Calu3 (cell line): ENCODE data around the gene ZFTA. TPM values are rescaled to one million over a fixed set of nuclear protein-coding genes. Genes with fewer than 3 reads are reported as not detected.
"Not testable (repeated sequence)": the region's sequence is repeated elsewhere in the genome, so short reads cannot be mapped to it uniquely, and the experiment has no call there.

Experiments
- BruUV-seq: library from RNA; stranded (reverse); fragments of 400-500 nt; replicated peaks from 2 replicates; lab custom pipeline; 2021; lab: Mats Ljungman, UMichigan
- CTCF ChIA-PET: fragments of 300-600 bp; sonication (Branson Sonifier 250); formaldehyde crosslinking; loops from one replicate; lab custom pipeline; 2022; ENCODE audit warnings: antibody characterized with exemption; lab: Charles Lee
- DNase-seq: peaks from one replicate; pipeline ENCODE4 v3.0.0; 2022
- H3K27ac Mint-ChIP-seq: one replicate; pipeline ENCODE4 v1.8.0; 2022; ENCODE audit warnings: mixed read lengths; ENCODE audit not compliant: unreplicated experiment
- H3K27me3 Mint-ChIP-seq: one replicate; pipeline ENCODE4 v1.8.0; 2022; ENCODE audit warnings: mixed read lengths; ENCODE audit not compliant: unreplicated experiment
- H3K36me3 Mint-ChIP-seq: one replicate; pipeline ENCODE4 v1.8.0; 2022; ENCODE audit warnings: mild to moderate bottlenecking, moderate library complexity, mixed read lengths; ENCODE audit not compliant: insufficient read depth, unreplicated experiment
- H3K4me1 Mint-ChIP-seq: one replicate; pipeline ENCODE4 v1.8.0; 2022; ENCODE audit warnings: mild to moderate bottlenecking, low read depth, mixed read lengths; ENCODE audit not compliant: unreplicated experiment
- H3K4me3 Mint-ChIP-seq: one replicate; pipeline ENCODE4 v1.8.0; 2022; ENCODE audit warnings: mild to moderate bottlenecking, low read depth, moderate library complexity, mixed read lengths; ENCODE audit not compliant: unreplicated experiment
- H3K9me3 Mint-ChIP-seq: one replicate; pipeline ENCODE4 v1.8.0; 2022; ENCODE audit warnings: low read depth, mixed read lengths; ENCODE audit not compliant: unreplicated experiment
- CTCF ChIP-seq: fragments of 200-600 bp; IDR thresholded peaks from one replicate; pipeline ENCODE4 v1.8.0; 2022; ENCODE audit warnings: antibody characterized with exemption; ENCODE audit not compliant: unreplicated experiment
- intact Hi-C: fragments of 100-400 bp; cut with micrococcal nuclease; formaldehyde crosslinking; loops from one replicate; pipeline ENCODE4 v1.10.0; 2022; ENCODE audit not compliant: unreplicated experiment
- total RNA-seq: library from RNA; stranded (reverse); gene quantifications from 2 replicates; pipeline ENCODE4 v1.2.3, GENCODE V29; 2022

The ZFTA gene
- total RNA-seq, 1 experiment from 2014 or later, result 12.1 TPM

- H3K9me3 Mint-ChIP-seq, result no peaks in the 10 kb centered on the region
Observed at GRCh38 chr11:63814383-63814736, 45.8 kb upstream of the ZFTA start.

GRCh38 chr11:63813563-63814382 is 45.2 kb upstream of the ZFTA start:
- BruUV-seq, result no TSS peak
- DNase-seq, result peak; percentile 44
- Mint-ChIP-seq H3K4me1 (peaks cover 26% of the 10 kb centered on the region), H3K9me3 (no peaks in the 10 kb centered on the region), H3K36me3 (peaks cover 35% of the 10 kb centered on the region), H3K27me3 (no peaks in the 10 kb centered on the region), H3K27ac (no peak overlapping the region), H3K4me3 (peak overlapping the region; percentile 76)
- no peak for TF ChIP-seq CTCF
- CTCF ChIA-PET, result interaction anchor here (1.5 kb wide), 1 partner anchor 46 kb away, joined by 5 read pairs; the partner anchor contains the start of gene ZFTA
- intact Hi-C loops, result no loop called here

More at GRCh38 chr11:63814383-63814736, 45.8 kb upstream of the ZFTA start:
- no peak for DNase-seq
- no peak for TF ChIP-seq CTCF
- intact Hi-C loops, result no loop called here
- Mint-ChIP-seq H3K36me3 (peaks cover 41% of the 10 kb centered on the region), H3K27ac (no peak overlapping the region), H3K27me3 (no peaks in the 10 kb centered on the region), H3K4me1 (peaks cover 26% of the 10 kb centered on the region), H3K4me3 (peak overlapping the region; percentile 76)
- BruUV-seq, result TSS peak; percentile 67
- CTCF ChIA-PET, result interaction anchor here (1.5 kb wide), 1 partner anchor 46 kb away, joined by 5 read pairs; the partner anchor contains the start of gene ZFTA

- CTCF ChIA-PET, result interaction anchor here (1.5 kb wide), 1 partner anchor 45 kb away, joined by 5 read pairs; the partner anchor contains the start of gene ZFTA
- intact Hi-C loops, result no loop called here
- BruUV-seq, result no TSS peak
- Mint-ChIP-seq H3K27me3 (no peaks in the 10 kb centered on the region), H3K4me3 (peak within 1 kb of the TSS; percentile 76), H3K4me1 (peaks cover 26% of the 10 kb centered on the region), H3K9me3 (no peaks in the 10 kb centered on the region), H3K36me3 (peaks cover 28% of the 10 kb centered on the region), H3K27ac (peak within 1 kb of the TSS; percentile 68)
- no peak for TF ChIP-seq CTCF
- peak; percentile 85 for DNase-seq
Observed at GRCh38 chr11:63813035-63813562, 44.5 kb upstream of the ZFTA start, which contains the start of gene SPINDOC. SPINDOC (plus strand) TSS chr11:63813456; CDS start chr11:63813687, 231 bp downstream.

GRCh38 chr11:63811522-63811921 is 42.9 kb upstream of the ZFTA start:
- intact Hi-C loops, result no loop called here
- no peak for DNase-seq
- H3K27me3 Mint-ChIP-seq, result no peaks in the 10 kb centered on the region
- no TSS peak for BruUV-seq
- no peak overlapping the region for H3K27ac Mint-ChIP-seq
- peaks cover 26% of the 10 kb centered on the region for H3K4me1 Mint-ChIP-seq
- CTCF ChIA-PET, result no interaction called here
- H3K36me3 Mint-ChIP-seq, result peaks cover 21% of the 10 kb centered on the region
- H3K9me3 Mint-ChIP-seq, result no peaks in the 10 kb centered on the region
- TF ChIP-seq CTCF, result no peak
- H3K4me3 Mint-ChIP-seq, result no peak overlapping the region

- peaks cover 21% of the 10 kb centered on the region for H3K36me3 Mint-ChIP-seq
- CTCF ChIA-PET, result interaction anchor here (0.7 kb wide), 1 partner anchor 31 kb away, joined by 5 read pairs; no protein-coding TSS in a partner anchor
- H3K27me3 Mint-ChIP-seq, H3K27ac Mint-ChIP-seq, BruUV-seq, H3K9me3 Mint-ChIP-seq, DNase-seq, H3K4me3 Mint-ChIP-seq, intact Hi-C loops: not testable (repeated sequence)
- H3K4me1 Mint-ChIP-seq, result peaks cover 15% of the 10 kb centered on the region
Observed at GRCh38 chr11:63810383-63810782, 41.8 kb upstream of the ZFTA start.
